Glutamatergic neuron (in vitro differentiated cells): ENCODE data around the gene ENTPD8. TPM values are rescaled to one million over a fixed set of nuclear protein-coding genes. Genes with fewer than 3 reads are reported as not detected.
A peak's percentile ranks its signal among the peaks of the same experiment; 100 is the strongest.

Source experiments
- DNase-seq: peaks from one replicate; pipeline ENCODE4 v3.0.0; 2022
- H3K27ac Mint-ChIP-seq: one replicate; pipeline ENCODE4 v1.8.0; 2020; ENCODE audit warnings: mild to moderate bottlenecking, mixed read lengths, inconsistent platforms; ENCODE audit not compliant: unreplicated experiment
- H3K27me3 Mint-ChIP-seq: one replicate; pipeline ENCODE4 v1.8.0; 2020; ENCODE audit warnings: mild to moderate bottlenecking, moderate library complexity, mixed read lengths, inconsistent platforms; ENCODE audit not compliant: unreplicated experiment
- H3K36me3 Mint-ChIP-seq: one replicate; pipeline ENCODE4 v1.8.0; 2020; ENCODE audit warnings: mild to moderate bottlenecking, mixed read lengths, inconsistent platforms; ENCODE audit not compliant: unreplicated experiment
- H3K4me1 Mint-ChIP-seq: one replicate; pipeline ENCODE4 v1.8.0; 2020; ENCODE audit warnings: mild to moderate bottlenecking, low read depth, mixed read lengths, inconsistent platforms; ENCODE audit not compliant: unreplicated experiment
- H3K4me3 Mint-ChIP-seq: one replicate; pipeline ENCODE4 v1.8.0; 2020; ENCODE audit warnings: mild to moderate bottlenecking, mixed read lengths, inconsistent platforms; ENCODE audit not compliant: unreplicated experiment
- H3K9me3 Mint-ChIP-seq: one replicate; pipeline ENCODE4 v1.8.0; 2020; ENCODE audit warnings: mild to moderate bottlenecking, moderate library complexity, mixed read lengths, inconsistent platforms; ENCODE audit not compliant: unreplicated experiment
- total RNA-seq: library from RNA; stranded (reverse); fragmentation: NEBNext Ultra II Directional; extraction: Animal tissue kit (Norgen Biotek cat#: 25700); gene quantifications from one replicate; pipeline ENCODE4 v1.2.1, GENCODE V29; 2021; ENCODE audit not compliant: unreplicated experiment
- TF ChIP-seq, protein P1 (sequence below): fragments of 200-600 bp; sonication (generic); IDR thresholded peaks from one replicate; pipeline ENCODE4 v1.5.0; 2021; ENCODE audit not compliant: partially characterized antibody, unreplicated experiment

The ENTPD8 gene
- total RNA-seq, 1 donor from 2014 or later, result 1.0 TPM

DNA sequence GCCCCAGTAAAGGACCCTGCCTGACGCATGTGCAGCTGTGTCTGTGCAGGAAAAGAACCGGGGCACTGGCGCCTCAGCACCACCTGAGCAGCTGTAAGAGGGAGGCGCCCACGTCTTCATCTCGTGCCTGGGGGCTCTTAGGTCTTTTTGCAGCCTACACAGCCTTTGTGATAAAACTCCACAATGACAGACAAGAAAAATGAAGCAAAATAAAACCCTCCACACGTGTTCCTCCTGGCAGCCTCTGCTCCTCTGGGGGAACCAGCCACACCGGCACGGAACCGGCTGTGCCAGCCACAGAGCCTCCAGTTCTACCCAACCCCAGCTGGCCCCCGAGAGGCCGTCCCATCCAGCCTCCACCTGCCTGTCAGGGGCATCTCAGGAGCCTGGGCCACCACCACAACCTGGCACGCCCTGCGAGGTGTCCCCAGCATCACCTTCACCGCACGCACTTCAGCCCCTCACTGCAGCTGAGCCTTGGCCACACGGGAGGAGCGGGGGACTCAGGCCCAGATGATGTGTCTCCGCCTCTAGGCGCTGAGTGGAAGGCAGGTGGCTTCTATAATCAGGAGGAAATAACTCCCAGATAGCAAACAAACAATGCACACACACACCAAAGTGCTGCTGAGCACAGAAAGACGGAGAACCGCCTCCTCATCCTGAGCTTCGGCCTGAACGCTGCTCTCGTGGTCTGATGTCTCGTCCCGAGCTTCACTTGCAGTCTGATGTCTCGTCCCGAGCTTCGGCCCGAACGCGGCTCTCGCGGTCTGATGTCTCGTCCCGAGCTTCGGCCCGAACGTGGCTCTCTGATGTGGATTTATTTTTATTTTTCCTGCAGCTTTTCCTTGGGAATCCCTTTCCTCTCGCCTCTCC lies 46.5 kb upstream of the ENTPD8 start:
- H3K36me3 Mint-ChIP-seq, result no peaks in the 10 kb centered on the region
- TF ChIP-seq, protein P1, sequence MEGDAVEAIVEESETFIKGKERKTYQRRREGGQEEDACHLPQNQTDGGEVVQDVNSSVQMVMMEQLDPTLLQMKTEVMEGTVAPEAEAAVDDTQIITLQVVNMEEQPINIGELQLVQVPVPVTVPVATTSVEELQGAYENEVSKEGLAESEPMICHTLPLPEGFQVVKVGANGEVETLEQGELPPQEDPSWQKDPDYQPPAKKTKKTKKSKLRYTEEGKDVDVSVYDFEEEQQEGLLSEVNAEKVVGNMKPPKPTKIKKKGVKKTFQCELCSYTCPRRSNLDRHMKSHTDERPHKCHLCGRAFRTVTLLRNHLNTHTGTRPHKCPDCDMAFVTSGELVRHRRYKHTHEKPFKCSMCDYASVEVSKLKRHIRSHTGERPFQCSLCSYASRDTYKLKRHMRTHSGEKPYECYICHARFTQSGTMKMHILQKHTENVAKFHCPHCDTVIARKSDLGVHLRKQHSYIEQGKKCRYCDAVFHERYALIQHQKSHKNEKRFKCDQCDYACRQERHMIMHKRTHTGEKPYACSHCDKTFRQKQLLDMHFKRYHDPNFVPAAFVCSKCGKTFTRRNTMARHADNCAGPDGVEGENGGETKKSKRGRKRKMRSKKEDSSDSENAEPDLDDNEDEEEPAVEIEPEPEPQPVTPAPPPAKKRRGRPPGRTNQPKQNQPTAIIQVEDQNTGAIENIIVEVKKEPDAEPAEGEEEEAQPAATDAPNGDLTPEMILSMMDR, result no peak
- H3K4me1 Mint-ChIP-seq, result peaks cover 26% of the 10 kb centered on the region
- no peak for DNase-seq
- peaks cover 5% of the 10 kb centered on the region for H3K9me3 Mint-ChIP-seq
- H3K27ac Mint-ChIP-seq, result peak overlapping the region; percentile 95
- H3K27me3 Mint-ChIP-seq, result peaks cover 9% of the 10 kb centered on the region
- H3K4me3 Mint-ChIP-seq, result peak overlapping the region; percentile 69

DNA sequence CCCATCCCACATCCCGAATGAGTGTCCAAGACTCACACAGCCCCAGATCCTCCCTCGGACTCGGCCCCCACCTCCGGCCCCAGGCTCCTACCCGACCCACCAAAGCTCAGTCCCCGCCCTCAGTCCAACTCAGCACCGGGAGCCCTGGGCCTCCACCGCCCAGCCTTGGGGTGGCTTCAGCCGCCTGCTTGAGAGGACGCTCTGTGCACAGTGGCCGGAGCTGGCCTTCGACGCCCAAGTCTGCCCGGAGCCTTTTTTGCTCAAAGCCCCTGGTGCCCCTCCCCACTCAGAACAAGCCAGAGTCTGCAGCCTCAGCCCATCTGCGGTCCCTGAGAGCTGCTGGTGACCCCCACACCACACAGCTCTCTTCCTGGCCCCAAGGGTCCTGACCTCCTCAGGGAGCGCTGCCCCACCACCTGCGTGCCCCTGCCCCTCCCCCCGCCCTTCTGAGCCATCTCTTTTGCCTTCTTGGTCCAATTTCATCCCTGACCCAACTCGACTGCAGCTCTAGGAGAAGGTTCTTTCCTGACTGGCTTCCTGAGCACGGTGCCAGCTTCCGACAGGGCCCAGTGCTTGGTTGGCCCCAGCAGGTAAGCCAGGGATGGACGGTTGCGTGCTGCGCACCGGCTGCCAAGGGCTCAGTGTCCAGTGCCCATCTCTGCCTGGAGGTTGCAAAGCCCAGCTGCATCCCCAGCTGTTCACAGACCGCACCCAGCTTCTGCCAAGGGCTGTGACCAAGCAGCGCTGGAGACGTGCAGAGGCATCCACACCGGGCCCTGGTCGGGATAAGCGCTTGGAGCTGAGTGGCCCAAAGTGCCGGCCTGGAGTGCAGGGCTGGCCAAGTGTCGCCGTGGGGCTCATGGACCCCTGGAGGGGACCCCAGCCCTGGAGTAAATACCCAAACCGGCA lies 45.6 kb upstream of the ENTPD8 start:
- H3K36me3 Mint-ChIP-seq, result no peaks in the 10 kb centered on the region
- H3K27me3 Mint-ChIP-seq, result peaks cover 9% of the 10 kb centered on the region

DNA sequence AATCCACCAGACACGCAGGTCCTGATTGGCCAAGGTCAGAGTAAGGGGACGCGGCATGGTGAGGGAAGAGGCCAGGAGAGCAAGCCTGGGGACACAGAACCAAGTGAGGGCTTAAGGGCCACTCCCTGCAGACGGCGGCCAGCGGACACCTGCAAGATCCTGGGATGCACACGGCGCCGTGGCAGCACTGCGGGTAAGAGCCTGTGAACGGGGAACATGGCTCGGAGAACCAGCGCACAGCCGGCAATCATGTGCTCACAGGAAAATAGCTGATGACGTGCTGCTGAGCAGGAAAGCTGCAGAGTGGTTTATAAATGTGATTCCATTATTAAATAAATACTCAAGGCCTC lies 45.0 kb upstream of the ENTPD8 start:
- DNase-seq, result no peak
- peaks cover 7% of the 10 kb centered on the region for H3K9me3 Mint-ChIP-seq
- peak overlapping the region; percentile 59 for H3K27ac Mint-ChIP-seq
- peaks cover 7% of the 10 kb centered on the region for H3K27me3 Mint-ChIP-seq
- TF ChIP-seq, protein P1, result no peak
- H3K4me3 Mint-ChIP-seq, result peak overlapping the region; percentile 47
- no peaks in the 10 kb centered on the region for H3K36me3 Mint-ChIP-seq
- peaks cover 18% of the 10 kb centered on the region for H3K4me1 Mint-ChIP-seq

More for the DNA sequence above, 45.6 kb upstream of the ENTPD8 start:
- TF ChIP-seq, protein P1, result no peak
- Mint-ChIP-seq H3K4me3 (peak overlapping the region; percentile 47), H3K9me3 (peaks cover 5% of the 10 kb centered on the region), H3K27ac (peak overlapping the region; percentile 95), H3K4me1 (peaks cover 23% of the 10 kb centered on the region)
- no peak for DNase-seq

DNA sequence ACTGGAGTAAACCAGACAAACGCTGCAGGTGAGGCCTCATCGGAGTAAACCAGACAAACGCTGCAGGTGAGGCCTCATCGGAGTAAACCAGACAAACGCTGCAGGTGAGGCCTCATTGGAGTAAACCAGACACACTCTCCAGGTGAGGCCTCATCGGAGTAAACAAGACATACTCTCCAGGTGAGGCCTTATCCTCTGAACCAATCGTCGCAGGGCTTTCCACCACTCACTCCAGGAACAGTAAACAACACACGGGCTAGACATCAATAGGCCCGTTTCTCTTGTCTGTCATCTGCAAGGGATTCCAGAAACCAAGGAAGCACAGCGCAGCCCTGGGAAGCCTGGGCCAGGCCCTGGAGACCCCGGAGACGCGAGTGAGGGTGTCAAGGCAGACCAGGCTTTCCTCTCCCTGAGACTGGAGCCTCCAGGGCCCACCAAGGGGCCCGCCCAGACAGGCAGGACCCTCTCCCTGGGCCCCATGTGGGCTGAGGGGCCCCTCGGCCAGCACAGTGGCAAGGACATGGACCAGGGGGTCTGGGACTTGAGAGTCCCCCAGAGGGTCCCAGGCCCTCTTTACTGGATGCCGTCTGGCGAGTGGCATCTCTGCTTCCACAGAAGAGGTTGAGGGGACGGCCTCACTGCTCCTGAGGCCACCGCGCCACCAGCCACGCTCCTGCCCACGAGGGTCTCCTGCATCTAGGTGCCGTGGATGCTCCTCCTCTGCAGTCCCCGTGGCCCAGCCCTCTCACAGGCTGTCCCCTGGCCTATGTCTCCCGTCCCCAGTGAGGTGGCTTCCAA lies 44.4 kb upstream of the ENTPD8 start:
- H3K27me3 Mint-ChIP-seq, result peaks cover 9% of the 10 kb centered on the region
- TF ChIP-seq, protein P1, result no peak
- H3K36me3 Mint-ChIP-seq, result no peaks in the 10 kb centered on the region
- DNase-seq, result no peak
- H3K4me1 Mint-ChIP-seq, result peaks cover 18% of the 10 kb centered on the region
- peaks cover 7% of the 10 kb centered on the region for H3K9me3 Mint-ChIP-seq
- no peak overlapping the region for H3K4me3 Mint-ChIP-seq
- H3K27ac Mint-ChIP-seq, result no peak overlapping the region
